GM18507 (cell line): ENCODE data around the gene EMC6.

ENCODE experiments used
- DNase-seq: peaks from one replicate; pipeline ENCODE4 v3.0.0; 2011; ENCODE audit warnings: low read depth; ENCODE audit not compliant: insufficient read length; ENCODE audit errors: extremely low spot score
- FAIRE-seq: peaks from 2 replicates; lab custom pipeline; 2011; peaks lifted over from hg19 to GRCh38; lab: Jason Lieb, UNC

Gene EMC6

GRCh38 chr17:3668279-3669084, at the start of gene EMC6, which contains the start of gene TAX1BP3:
Gene EMC6, plus strand, starts transcription at chr17:3668812. Its CDS starts 335 bp downstream, at chr17:3669147.
Gene TAX1BP3, minus strand, starts transcription at chr17:3668578. Its CDS starts 52 bp downstream, at chr17:3668526.
- DNase-seq: peak; percentile 99
- peak; percentile 99 for FAIRE-seq

DNA sequence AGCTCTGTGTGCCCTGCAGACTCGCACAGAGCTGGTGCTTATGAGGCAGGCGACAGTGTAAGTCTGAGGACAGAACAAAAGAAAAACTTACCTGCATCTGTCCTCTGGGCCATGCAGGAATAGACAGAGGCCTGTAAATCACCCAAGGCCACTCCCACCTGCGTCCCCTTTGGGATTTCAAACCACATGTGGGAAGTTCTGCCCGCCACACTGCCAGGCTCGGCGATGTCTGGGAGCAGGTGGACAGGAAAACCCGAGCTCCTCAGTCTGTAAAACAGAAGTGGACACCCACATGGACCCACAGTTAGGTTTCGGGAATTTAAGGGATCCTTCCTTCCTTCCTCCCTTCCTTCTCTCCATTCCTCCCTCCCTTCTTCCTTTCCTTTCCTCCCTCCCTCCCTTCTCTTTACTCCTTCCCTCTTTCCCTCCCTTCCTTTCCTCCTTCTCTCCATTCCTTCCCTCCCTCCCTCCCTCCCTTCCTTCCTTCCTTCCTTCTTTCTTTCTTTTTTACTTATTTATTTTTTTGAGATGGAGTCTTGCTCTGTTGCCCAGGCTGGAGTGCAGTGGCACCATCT, 47.4 kb upstream of the EMC6 start:
- DNase-seq: no peak
- FAIRE-seq: no peak

DNA sequence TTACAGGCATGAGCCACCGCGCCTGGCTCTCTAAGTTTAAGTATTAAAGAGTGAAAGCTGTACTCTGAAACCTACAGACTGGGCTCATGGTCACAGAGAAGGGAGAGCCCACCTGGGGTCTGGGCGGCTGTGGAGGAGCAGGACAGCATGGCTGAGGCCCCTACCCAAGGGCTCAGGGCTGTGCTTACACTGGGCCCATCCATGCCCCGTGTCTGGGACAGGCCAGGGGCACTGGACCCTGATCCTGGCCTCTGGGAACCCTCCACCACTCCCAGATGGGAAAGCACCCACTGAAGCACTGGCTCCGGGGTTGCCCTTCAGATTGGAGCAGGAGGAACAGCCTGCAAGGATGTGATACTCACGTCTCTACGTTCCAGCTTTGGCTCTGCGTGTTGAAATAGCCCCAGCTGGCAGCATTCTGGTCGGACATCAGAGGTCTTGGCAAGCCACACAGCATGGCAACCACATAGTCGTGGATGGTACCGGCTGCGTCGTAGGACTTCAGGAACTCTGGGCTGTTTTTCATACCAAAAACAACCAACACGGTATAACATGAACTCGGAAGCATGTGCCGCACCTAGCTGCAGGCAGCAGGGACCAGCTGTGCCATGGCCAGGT, 45.5 kb upstream of the EMC6 start:
- DNase-seq (no peak), FAIRE-seq (no peak)

- DNase-seq: no peak
- no peak for FAIRE-seq
Observed at GRCh38 chr17:3626831-3627768, 41.5 kb upstream of the EMC6 start.

- DNase-seq (no peak), FAIRE-seq (no peak)
Observed at GRCh38 chr17:3627769-3628167, 40.8 kb upstream of the EMC6 start.

DNA sequence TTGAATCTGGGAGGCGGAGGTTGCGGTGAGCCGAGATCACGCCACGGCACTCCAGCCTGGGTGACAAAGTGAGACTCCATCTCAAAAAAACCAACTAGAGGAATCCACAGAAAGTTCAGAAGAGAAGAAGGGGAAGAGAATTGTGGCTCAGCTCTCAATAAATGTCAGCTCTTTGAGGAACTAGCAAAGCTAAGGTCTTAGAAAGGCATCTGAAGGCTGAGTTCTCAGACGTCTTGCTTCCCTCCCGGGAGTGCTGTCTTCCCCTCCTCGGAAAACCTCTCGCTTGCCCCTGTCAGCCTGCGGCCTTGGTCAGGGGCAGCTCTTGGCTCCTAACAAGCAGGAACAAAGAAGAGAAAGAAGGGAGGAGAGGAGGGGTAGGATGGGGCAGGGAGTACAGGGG, 37.8 kb upstream of the EMC6 start:
- FAIRE-seq (no peak), DNase-seq (no peak)

DNA sequence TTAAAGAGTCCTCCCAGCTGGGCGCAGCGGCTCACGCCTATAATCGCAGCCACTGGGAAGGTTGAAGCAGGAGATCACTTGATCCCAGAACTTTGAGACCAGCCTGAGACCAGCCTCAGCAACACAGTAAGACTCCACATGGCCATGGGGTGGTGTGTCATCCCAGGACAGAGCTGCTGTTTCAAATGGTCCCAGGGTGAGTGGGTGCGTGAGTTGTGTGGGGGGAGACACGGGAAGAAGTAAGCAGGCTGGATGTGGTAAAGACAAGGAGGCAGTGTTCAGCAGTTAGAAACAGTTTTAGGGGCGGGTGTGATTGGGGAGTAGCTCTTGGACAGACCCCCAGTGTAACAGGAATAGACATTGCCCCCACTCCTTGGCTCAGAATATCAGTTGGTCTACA, 36.3 kb upstream of the EMC6 start:
- FAIRE-seq (no peak), DNase-seq (no peak)

GRCh38 chr17:3635474-3636153, 33.0 kb upstream of the EMC6 start:
- FAIRE-seq (peak; percentile 59), DNase-seq (no peak)

- FAIRE-seq (peak; percentile 95), DNase-seq (peak; percentile 99)
Observed at GRCh38 chr17:3636154-3636907, 32.3 kb upstream of the EMC6 start, which contains the start of the genes CTNS and SHPK. Gene CTNS, plus strand, starts transcription at chr17:3636760. Its CDS starts 3,447 bp downstream, at chr17:3640207. Gene SHPK, minus strand, starts transcription at chr17:3636250. Its CDS starts 31 bp downstream, at chr17:3636219.

GRCh38 chr17:3636908-3637373, 31.7 kb upstream of the EMC6 start:
- DNase-seq: no peak
- no peak for FAIRE-seq

GRCh38 chr17:3639981-3640596, 28.5 kb upstream of the EMC6 start:
- FAIRE-seq: no peak
- no peak for DNase-seq

GRCh38 chr17:3641014-3641413, 27.6 kb upstream of the EMC6 start:
- FAIRE-seq: no peak
- DNase-seq: no peak

GRCh38 chr17:3641717-3642486, 26.7 kb upstream of the EMC6 start:
- no peak for FAIRE-seq

GRCh38 chr17:3643889-3644349, 24.7 kb upstream of the EMC6 start:
- FAIRE-seq (no peak), DNase-seq (no peak)

More at GRCh38 chr17:3641717-3642486, 26.7 kb upstream of the EMC6 start:
- DNase-seq: no peak

- FAIRE-seq: no peak
Observed at GRCh38 chr17:3645310-3645709, 23.3 kb upstream of the EMC6 start.

DNA sequence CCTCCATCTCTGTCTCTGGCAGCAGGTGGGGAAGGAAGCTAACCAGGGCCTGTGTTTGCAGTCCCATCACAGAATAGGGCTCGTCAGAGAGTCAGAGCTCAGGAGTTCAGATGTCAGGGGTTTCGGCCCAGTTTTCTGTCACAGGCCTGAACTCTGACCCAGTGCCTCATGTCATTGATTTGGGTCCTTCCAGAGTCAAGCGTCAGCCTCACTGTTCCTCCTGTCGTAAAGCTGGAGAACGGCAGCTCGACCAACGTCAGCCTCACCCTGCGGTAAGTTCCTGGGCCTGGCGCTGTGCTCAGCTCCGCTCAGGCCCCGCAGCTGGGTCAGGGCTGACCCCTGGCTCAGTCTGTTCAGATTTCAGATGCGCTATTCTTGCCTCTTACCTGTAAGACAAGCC, 21.4 kb upstream of the EMC6 start:
- no peak for FAIRE-seq
- no peak for DNase-seq

More at GRCh38 chr17:3645310-3645709, 23.3 kb upstream of the EMC6 start:
- no peak for DNase-seq
